Measurements from ENCODE around the gene UST.

DNA sequence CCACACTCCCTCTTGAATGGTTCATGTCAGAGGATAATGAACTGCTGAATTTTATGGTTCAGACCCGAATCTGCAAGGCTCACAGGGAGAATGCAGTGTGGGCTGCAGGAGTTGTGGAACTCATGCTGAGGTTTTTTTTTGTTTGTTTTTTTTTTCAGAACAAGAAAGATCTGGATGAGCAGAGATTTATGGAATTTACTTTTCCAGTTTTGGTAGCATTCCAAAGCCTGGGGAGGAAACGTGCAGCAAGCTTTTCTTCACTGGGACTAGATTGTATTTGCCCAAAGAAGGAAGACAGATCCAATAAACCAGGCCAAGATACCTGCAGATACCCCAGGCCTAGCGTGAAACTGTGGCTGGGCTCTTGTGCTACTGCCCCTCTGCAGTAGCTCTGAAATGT, 346.8 kb downstream of the UST start:
- TF ChIP-seq CTCF (IDR thresholded peaks at IDR 0.05; ENCODE audit: poor library complexity, severe bottlenecking) (no peak), EP300 (conservative IDR thresholded peaks at IDR 0.05; ENCODE audit: poor library complexity, severe bottlenecking) (no peak), POLR2AphosphoS5 (IDR thresholded peaks at IDR 0.05) (no peak), MXI1 (conservative IDR thresholded peaks at IDR 0.05; ENCODE audit: poor library complexity, severe bottlenecking) (no peak), RAD21 (conservative IDR thresholded peaks at IDR 0.05) (no peak)
